ENCODE measurements around the gene PTPN22.
A peak's percentile ranks its signal among the peaks of the same experiment; 100 is the strongest.

The PTPN22 gene

GRCh38 chr1:113804421-113805255, 66.9 kb downstream of the PTPN22 start:
- DNase-seq (ENCODE audit: low read depth in 3 of 3, low spot score in 1 of 3) = no peak

- no peak for DNase-seq (ENCODE audit: low read depth in 3 of 3, low spot score in 1 of 3)
Measured at GRCh38 chr1:113802367-113803007, 69.0 kb downstream of the PTPN22 start.

- no peak for DNase-seq (ENCODE audit: low read depth in 3 of 3, low spot score in 1 of 3)
Measured at GRCh38 chr1:113800487-113800886, 71.0 kb downstream of the PTPN22 start.

DNA sequence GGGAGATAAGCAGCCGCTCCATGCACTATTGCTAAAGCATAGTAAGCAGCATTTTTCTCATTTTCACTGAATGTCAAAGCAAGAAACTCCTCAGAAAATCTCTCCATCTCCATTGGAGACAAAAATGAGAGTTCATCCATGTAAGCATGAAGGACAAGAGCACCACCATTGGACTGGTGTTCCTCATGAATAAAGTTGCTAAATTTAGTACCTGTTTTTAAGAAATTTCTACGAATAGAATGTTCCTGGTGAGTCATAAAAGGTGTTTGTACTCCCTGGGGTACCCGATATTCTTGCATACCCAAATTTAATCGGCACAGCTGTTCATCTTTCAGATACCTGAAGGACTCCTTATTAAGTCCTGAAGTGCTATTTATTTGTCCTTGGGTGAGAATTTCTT, 74.0 kb downstream of the PTPN22 start:
- DNase-seq (ENCODE audit: low read depth in 3 of 3, low spot score in 1 of 3) = no peak

GRCh38 chr1:113793878-113794834, 77.4 kb downstream of the PTPN22 start:
- DNase-seq (ENCODE audit: low read depth in 3 of 3, low spot score in 1 of 3) = no peak

- DNase-seq (ENCODE audit: low read depth in 3 of 3, low spot score in 1 of 3) = no peak
Measured at GRCh38 chr1:113792986-113793385, 78.5 kb downstream of the PTPN22 start.

- DNase-seq (ENCODE audit: low read depth in 3 of 3, low spot score in 1 of 3) = no peak
Measured at GRCh38 chr1:113792471-113792870, 79.0 kb downstream of the PTPN22 start.

DNA sequence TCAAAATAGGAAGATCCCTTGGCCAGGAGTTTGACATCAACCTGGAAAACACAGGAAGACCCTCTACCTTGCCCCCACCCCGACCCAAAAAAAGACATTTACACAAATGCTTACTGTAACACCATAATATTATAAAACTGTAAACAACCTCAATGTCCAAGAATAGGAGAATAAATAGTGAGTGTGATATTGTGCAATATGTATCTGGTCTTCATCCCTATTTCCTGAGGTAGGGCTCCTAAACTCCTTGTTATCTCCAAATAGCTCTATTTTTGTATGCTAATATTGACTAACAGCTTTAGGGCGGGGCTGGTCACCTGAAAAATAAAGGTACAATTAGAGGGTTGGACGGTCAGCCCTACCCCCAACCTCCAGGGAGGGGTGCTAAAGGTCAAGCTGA, 82.7 kb downstream of the PTPN22 start:
- DNase-seq (ENCODE audit: low read depth in 3 of 3, low spot score in 1 of 3) = no peak

- DNase-seq (ENCODE audit: low read depth in 3 of 3, low spot score in 1 of 3) = no peak
Measured at GRCh38 chr1:113787663-113788062, 83.8 kb downstream of the PTPN22 start.

DNA sequence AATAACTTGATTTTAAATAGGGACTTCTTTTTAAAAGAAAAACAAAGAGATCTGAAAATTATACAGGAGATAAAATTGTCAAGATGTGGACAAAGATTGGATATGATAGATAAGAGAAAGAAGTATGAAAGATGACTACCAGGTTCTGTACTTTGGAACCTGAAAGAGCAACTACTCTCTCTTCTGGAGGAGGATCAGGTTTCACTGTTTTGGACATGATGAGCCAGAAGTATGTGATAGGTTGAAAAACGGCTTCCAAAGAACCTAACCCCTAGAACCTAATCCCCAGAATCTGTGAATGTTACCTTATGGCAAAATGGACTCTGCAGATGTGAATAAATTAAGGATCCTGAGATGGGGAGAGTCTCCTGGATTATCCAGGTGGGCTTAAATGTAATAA, 85.4 kb downstream of the PTPN22 start:
- no peak for DNase-seq (ENCODE audit: low read depth in 3 of 3, low spot score in 1 of 3)

DNA sequence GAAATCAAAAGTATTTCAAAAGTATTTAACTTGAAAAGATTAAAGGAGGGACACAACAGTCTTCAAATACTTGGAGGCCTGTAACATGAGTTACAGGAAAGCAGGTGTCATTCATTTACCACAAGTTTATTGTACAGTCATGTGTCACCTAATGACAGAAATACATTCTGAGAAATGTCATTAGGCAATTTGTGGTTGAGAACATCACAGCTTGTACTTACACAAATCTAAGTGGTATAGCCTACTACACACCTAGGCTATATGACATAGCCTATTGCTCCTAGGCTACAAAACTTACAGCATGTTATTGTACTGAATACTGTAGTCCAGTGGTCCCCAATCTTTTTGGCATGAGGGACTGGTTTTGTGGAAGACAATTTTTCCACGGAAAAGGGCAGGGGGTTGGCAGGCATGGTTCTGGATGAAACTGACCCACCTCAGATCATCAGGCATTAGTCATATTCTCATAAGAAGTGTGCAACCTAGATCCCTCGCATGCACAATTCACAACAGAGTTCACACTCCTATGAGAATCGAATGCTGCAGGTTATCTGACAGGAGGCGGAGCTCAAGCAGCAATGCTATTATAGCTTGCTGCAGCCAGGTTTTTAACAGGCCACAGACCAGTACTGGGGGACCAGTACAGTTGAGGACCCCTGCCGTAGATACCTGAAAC, 87.3 kb downstream of the PTPN22 start:
- no peak for DNase-seq (ENCODE audit: low read depth in 3 of 3, low spot score in 1 of 3)

GRCh38 chr1:113783254-113784103, 88.0 kb downstream of the PTPN22 start:
- peak in 1 of 3 donors; percentile 14 for DNase-seq (ENCODE audit: low read depth in 3 of 3, low spot score in 1 of 3)

DNA sequence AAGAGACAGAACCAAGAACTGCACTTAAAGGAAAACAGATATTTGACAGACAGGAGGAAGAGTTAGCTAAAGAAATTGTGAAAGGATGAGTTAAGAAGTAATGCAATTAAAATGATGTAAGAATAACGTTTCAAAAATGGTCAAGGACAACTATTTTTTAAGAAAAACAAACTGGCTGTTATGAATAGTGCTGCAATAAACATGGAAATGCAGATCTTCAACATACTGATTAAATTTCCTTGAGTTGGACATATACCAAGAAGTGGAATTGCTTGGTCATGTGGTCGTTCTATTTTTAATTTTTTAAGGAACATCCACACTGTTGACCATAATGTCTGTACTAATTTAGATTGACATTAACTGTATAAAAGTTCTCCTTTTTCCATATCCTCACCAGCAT, 89.1 kb downstream of the PTPN22 start:
- no peak for DNase-seq (ENCODE audit: low read depth in 3 of 3, low spot score in 1 of 3)

DNA sequence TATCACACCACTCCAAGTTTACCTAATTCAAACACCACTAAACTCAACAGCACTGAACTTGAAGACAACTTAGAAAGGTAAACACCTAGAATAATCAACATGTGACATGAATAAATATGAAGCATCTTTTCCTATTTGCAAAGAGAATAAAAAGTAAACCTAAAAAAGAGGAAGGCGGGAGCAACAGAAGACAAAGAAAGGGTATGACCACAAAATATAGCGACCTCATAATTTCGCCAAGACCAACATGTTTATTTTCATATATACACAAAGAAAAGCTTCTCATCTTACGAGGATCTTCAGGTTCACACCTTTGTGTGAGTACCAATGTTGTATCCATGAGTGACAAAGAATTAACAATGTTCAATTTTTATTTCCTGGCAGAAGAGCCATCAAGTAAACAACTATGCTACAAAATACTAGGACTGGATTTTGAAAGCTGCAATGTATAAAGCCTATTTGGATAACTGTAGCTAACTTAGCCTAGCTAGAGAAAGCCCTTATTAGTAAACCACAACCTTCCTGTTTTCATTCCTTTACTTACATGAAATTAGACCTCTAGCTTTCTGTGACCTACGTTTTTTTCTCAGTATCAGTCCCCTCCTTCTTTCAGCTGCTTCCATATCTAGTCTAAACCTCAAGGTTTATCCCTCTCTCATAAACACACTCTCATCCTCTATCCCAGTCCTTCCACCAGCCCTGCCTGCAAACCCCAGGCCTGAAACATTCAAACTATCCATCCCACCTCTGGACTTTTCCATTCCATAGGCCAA, 91.0 kb downstream of the PTPN22 start:
- no peak for DNase-seq (ENCODE audit: low read depth in 3 of 3, low spot score in 1 of 3)

GRCh38 chr1:113779542-113779941, 92.0 kb downstream of the PTPN22 start:
- no peak for DNase-seq (ENCODE audit: low read depth in 3 of 3, low spot score in 1 of 3)

GRCh38 chr1:113777561-113777960, 94.0 kb downstream of the PTPN22 start:
- DNase-seq (ENCODE audit: low read depth in 3 of 3, low spot score in 1 of 3) = no peak

DNA sequence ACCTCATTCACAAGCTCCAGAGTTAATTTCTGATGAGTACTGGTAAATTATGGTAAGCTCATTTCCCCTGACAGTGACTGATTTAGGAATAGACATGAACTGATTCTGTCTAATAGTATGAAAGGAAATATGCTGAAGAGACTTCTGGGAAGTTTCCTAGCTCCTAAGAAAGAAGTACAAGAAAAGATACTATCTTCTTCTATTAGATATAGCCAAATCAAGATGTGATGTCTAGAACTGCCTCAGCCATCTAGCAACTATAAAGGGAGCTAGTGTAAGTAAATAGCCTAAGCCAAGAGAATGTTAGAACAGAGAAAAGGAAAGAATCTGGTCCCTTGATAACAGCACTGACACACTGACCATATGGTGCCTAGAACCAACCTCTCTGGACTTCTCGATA, 101.5 kb downstream of the PTPN22 start:
- DNase-seq (ENCODE audit: low read depth in 3 of 3, low spot score in 1 of 3) = no peak

GRCh38 chr1:113769601-113769970, 101.9 kb downstream of the PTPN22 start:
- DNase-seq (ENCODE audit: low read depth in 3 of 3, low spot score in 1 of 3) = no peak

GRCh38 chr1:113768916-113769600, 102.5 kb downstream of the PTPN22 start:
- no peak for DNase-seq (ENCODE audit: low read depth in 3 of 3, low spot score in 1 of 3)

Measured in stimulated activated CD4-positive, alpha-beta T cell treated with anti-CD3 and anti-CD28 coated beads, TNF-alpha, amount 100 ng/mL, for 1 hour (primary cell).